HepG2 (cell line): ENCODE data around the gene KCNQ1OT1. TPM values are rescaled to one million over a fixed set of nuclear protein-coding genes. Genes with fewer than 3 reads are reported as not detected.

Experiments used
- CAMTA2 ChIP-seq: sonication (generic); formaldehyde crosslinking; IDR thresholded peaks from 2 replicates; pipeline ENCODE4 v1.4.0; 2020; ENCODE audit warnings: mild to moderate bottlenecking, missing genetic modification reagents, borderline replicate concordance
- CBX5 ChIP-seq: sonication (generic); formaldehyde crosslinking; IDR thresholded peaks from 2 replicates; pipeline ENCODE4 v1.4.0; 2020; ENCODE audit warnings: missing genetic modification reagents, borderline replicate concordance
- DBP ChIP-seq: sonication (generic); formaldehyde crosslinking; IDR thresholded peaks from 2 replicates; pipeline ENCODE4 v1.4.0; 2020; ENCODE audit warnings: missing genetic modification reagents; ENCODE audit errors: not compliant biosample characterization
- KDM6A ChIP-seq: IDR thresholded peaks from 2 replicates; pipeline ENCODE4 v1.6.1; 2016; ENCODE audit warnings: low read depth
- MEIS2 ChIP-seq: sonication (generic); formaldehyde crosslinking; IDR thresholded peaks from 2 replicates; pipeline ENCODE4 v1.9.0; 2021; ENCODE audit warnings: mild to moderate bottlenecking, missing genetic modification reagents
- NCOA1 ChIP-seq: sonication (generic); formaldehyde crosslinking; IDR thresholded peaks from 2 replicates; pipeline ENCODE4 v1.9.0; 2021; ENCODE audit warnings: missing genetic modification reagents
- NFIB ChIP-seq: sonication (generic); formaldehyde crosslinking; IDR thresholded peaks from 2 replicates; pipeline ENCODE4 v1.9.0; 2021; ENCODE audit warnings: missing genetic modification reagents, mild to moderate bottlenecking, borderline replicate concordance
- SAFB2 ChIP-seq: sonication (generic); formaldehyde crosslinking; IDR thresholded peaks from 2 replicates; pipeline ENCODE4 v1.5.1; 2020; ENCODE audit warnings: missing genetic modification reagents, low read depth, mild to moderate bottlenecking, borderline replicate concordance
- TSC22D2 ChIP-seq: sonication (generic); formaldehyde crosslinking; IDR thresholded peaks from 2 replicates; pipeline ENCODE4 v1.5.1; 2020; ENCODE audit warnings: missing genetic modification reagents, mild to moderate bottlenecking, borderline replicate concordance
- ZBTB49 ChIP-seq: sonication (generic); formaldehyde crosslinking; IDR thresholded peaks from 2 replicates; pipeline ENCODE4 v1.4.0; 2020; ENCODE audit warnings: missing genetic modification reagents, borderline replicate concordance
- ZIK1 ChIP-seq: sonication (generic); formaldehyde crosslinking; IDR thresholded peaks from 2 replicates; pipeline ENCODE4 v1.5.0; 2020; ENCODE audit warnings: mild to moderate bottlenecking, low read depth, missing genetic modification reagents, borderline replicate concordance
- ZNF180 ChIP-seq: sonication (generic); formaldehyde crosslinking; IDR thresholded peaks from 2 replicates; pipeline ENCODE4 v1.4.0; 2020; ENCODE audit warnings: low read depth, missing genetic modification reagents, borderline replicate concordance
- ZNF350 ChIP-seq: sonication (generic); formaldehyde crosslinking; IDR thresholded peaks from 2 replicates; pipeline ENCODE4 v1.4.0; 2020; ENCODE audit warnings: mild to moderate bottlenecking, low read depth, missing genetic modification reagents, borderline replicate concordance
- ZNF589 ChIP-seq: sonication (generic); formaldehyde crosslinking; conservative IDR thresholded peaks from 2 replicates; pipeline ENCODE4 v1.8.0; 2022; ENCODE audit warnings: mild to moderate bottlenecking, moderate library complexity, missing genetic modification reagents
- ZNF878 ChIP-seq: sonication (generic); formaldehyde crosslinking; IDR thresholded peaks from 2 replicates; pipeline ENCODE4 v1.8.1; 2023; ENCODE audit warnings: mild to moderate bottlenecking, missing genetic modification reagents, moderate library complexity
- polyA plus RNA-seq, 8 experiments: library from polyadenylated mRNA; depleted of rRNA in 3 of 8; stranded (reverse) in 7 of 8; unstranded in 1 of 8; fragments of >200 nt; fragmentation: Illumina TruSeq in 4 of 8; extraction: Trizol in 4 of 8; gene quantifications; 2 replicates each; pipeline versions ENCODE4 v1.2.1 to v1.2.3, GENCODE V29; 2011 to 2016; ENCODE audit warnings: low read depth in 4 of 8, missing spikeins in 1 of 8, mixed read lengths in 1 of 8; ENCODE audit not compliant: insufficient read depth in 1 of 8
- total RNA-seq, 5 experiments: library from RNA; depleted of rRNA; stranded (reverse); fragments of >200 nt; fragmentation: Illumina TruSeq; extraction: Trizol; gene quantifications; 2 replicates each; pipeline ENCODE4 v1.2.3, GENCODE V29; 2016; ENCODE audit warnings: low read depth in 1 of 5
- TF ChIP-seq, protein P1 (sequence below): sonication (generic); formaldehyde crosslinking; IDR thresholded peaks from 2 replicates; pipeline ENCODE4 v1.4.0; 2020; ENCODE audit warnings: mild to moderate bottlenecking, missing genetic modification reagents

KCNQ1OT1 gene
- total and polyA plus RNA-seq, 2 of the 13 experiments (the other 11 are each of a cell fraction or from before 2014, with no cell fraction given): 1.3 to 18.9 TPM

DNA sequence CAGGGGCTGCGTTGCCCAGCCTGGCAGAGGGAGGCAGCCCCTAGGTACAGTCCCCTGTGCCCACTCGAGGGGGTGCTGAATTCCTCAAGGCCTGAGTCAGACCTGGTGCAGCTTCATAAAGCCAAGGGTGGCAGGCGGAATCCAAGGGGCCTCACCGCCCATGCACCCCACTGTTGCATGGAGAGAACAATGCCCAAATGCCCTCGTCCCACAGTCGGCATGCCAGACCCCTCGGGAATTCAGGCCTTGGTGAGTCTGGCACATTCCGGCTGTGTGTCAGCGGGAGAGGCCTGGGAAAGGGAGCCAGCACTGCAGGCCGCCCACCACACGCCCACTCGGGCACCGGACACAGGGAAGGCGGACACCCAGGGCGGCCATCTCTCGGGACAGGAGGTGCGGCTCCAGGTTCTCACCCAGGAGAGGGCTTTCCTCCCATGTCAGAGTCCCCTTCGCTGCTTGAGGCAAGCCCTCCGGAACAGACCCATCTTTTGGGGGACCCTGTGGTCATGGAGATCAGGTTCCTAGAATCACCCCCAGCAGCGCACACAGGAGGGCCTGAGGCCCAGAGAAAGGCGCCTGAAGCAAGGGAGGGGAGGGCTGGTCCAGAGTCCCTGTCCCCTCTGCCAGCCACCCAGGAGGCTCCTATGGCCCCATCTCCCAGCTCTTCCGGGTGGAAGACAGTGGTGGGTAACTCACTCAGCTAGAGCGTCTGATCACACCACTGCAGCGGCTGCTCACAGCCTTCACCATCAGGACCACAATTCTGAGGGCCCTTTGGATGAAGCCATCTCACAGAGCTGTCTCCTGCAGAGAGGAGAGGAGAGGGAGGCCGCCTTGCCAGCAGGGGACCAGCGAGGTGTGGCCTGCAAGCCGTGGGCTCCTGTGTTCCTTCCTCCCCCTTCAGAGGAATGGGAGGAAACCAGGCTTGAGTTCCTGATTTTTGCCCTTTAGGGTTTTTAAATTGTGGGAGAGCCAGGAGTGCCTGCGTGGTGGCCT, 31.6 kb upstream of the KCNQ1OT1 start (continued):
- peak; percentile 16; the same call in 1 of the 2 replicates for TF ChIP-seq CBX5
- TF ChIP-seq NCOA1 (CRISPR knock-in tag): no peak; the same call in 1 of the 2 replicates
- TF ChIP-seq KDM6A (CRISPR knock-in tag): no peak
- TF ChIP-seq ZNF180: 0 out of 2 replicates have a peak, but pooled peaks have one; percentile 27
- no peak for TF ChIP-seq ZIK1 (CRISPR knock-in tag)
- TF ChIP-seq, protein P1, sequence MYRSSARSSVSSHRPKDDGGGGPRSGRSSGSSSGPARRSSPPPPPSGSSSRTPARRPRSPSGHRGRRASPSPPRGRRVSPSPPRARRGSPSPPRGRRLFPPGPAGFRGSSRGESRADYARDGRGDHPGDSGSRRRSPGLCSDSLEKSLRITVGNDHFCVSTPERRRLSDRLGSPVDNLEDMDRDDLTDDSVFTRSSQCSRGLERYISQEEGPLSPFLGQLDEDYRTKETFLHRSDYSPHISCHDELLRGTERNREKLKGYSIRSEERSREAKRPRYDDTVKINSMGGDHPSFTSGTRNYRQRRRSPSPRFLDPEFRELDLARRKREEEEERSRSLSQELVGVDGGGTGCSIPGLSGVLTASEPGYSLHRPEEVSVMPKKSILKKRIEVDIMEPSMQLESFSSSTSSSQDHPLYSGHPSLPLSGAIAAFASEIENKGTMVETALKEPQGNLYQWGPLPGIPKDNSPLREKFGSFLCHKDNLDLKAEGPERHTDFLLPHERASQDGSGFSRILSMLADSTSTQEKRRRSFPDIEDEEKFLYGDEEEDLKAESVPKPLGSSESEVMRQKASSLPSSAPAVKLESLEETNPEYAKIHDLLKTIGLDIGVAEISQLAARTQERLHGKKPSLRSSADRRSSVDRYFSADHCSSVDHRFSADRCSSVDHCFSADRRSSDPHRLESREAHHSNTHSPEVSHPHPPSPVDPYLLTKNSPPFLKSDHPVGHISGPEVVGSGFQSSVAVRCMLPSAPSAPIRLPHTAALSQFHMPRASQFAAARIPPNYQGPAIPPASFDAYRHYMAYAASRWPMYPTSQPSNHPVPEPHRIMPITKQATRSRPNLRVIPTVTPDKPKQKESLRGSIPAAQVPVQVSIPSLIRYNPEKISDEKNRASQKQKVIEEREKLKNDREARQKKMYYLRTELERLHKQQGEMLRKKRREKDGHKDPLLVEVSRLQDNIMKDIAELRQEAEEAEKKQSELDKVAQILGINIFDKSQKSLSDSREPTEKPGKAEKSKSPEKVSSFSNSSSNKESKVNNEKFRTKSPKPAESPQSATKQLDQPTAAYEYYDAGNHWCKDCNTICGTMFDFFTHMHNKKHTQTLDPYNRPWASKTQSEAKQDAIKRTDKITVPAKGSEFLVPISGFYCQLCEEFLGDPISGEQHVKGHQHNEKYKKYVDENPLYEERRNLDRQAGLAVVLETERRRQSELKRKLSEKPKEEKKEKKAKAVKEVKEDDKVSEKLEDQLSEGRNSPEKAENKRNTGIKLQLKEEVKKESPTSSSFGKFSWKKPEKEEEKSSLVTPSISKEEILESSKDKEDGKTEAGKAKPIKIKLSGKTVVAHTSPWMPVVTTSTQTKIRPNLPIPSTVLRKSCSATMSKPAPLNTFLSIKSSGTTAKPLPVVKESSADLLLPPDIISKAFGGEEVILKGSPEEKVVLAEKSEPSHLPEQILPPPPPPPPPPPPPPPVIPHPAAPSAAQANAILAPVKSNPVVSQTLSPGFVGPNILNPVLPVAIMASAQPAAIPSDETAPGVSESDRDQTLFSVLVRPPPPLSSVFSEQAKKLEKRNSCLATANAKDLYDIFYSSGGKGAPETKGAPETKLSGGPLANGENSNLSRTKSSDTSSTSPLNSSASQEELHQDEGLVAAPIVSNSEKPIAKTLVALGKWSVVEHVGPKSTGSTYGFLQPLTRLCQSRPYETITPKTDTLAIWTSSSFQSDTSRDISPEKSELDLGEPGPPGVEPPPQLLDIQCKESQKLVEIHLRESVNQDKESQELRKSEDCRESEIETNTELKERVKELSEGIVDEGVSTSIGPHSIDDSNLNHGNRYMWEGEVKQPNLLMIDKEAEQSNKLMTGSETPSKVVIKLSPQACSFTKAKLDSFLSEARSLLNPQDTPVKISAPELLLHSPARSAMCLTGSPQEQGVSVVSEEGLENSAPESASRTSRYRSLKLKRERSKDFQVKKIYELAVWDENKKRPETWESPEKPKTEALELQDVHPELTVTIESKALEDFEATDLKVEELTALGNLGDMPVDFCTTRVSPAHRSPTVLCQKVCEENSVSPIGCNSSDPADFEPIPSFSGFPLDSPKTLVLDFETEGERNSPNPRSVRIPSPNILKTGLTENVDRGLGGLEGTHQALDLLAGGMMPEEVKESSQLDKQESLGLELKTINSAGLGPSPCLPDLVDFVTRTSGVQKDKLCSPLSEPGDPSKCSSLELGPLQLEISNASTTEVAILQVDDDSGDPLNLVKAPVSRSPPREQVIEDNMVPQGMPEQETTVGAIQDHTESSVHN (CRISPR knock-in tag): no peak; the same call in 1 of the 2 replicates
- TF ChIP-seq ZBTB49 (CRISPR knock-in tag): no peak
- peak; percentile 44; the same call in 1 of the 2 replicates for TF ChIP-seq MEIS2 (CRISPR knock-in tag)
- TF ChIP-seq ZNF350 (CRISPR knock-in tag): no peak; the same call in 1 of the 2 replicates
- TF ChIP-seq CAMTA2 (CRISPR knock-in tag): no peak; the same call in 1 of the 2 replicates
- no peak; the same call in 1 of the 2 replicates for TF ChIP-seq ZNF589 (CRISPR knock-in tag)
- TF ChIP-seq SAFB2 (CRISPR knock-in tag): 0 out of 2 replicates have a peak, but pooled peaks have one; percentile 8
- TF ChIP-seq NFIB: no peak
- no peak for TF ChIP-seq DBP
- no peak for TF ChIP-seq TSC22D2
- no peak for TF ChIP-seq ZNF878 (CRISPR knock-in tag)
